Activated CD8-positive, alpha-beta memory T cell treated with anti-CD3 and anti-CD28 coated beads for 1 hour (primary cell): Measurements from ENCODE around the gene NHEJ1.
"Not testable (repeated sequence)": the region's sequence is repeated elsewhere in the genome, so short reads cannot be mapped to it uniquely, and the experiment has no call there.

ENCODE experiments used
- DNase-seq, 2 donors: peaks; one replicate each; pipeline ENCODE4 v3.0.0-alpha.2; 2020; ENCODE audit warnings: low read depth in 1 of 2; ENCODE audit errors: extremely low read depth in 1 of 2

Gene NHEJ1

GRCh38 chr2:219160186-219161017 lies at the start of gene NHEJ1:
NHEJ1 (minus strand) TSS chr2:219160815; CDS start chr2:219158362, 2,453 bp downstream.
- DNase-seq: peak; percentile 75 to 84

DNA sequence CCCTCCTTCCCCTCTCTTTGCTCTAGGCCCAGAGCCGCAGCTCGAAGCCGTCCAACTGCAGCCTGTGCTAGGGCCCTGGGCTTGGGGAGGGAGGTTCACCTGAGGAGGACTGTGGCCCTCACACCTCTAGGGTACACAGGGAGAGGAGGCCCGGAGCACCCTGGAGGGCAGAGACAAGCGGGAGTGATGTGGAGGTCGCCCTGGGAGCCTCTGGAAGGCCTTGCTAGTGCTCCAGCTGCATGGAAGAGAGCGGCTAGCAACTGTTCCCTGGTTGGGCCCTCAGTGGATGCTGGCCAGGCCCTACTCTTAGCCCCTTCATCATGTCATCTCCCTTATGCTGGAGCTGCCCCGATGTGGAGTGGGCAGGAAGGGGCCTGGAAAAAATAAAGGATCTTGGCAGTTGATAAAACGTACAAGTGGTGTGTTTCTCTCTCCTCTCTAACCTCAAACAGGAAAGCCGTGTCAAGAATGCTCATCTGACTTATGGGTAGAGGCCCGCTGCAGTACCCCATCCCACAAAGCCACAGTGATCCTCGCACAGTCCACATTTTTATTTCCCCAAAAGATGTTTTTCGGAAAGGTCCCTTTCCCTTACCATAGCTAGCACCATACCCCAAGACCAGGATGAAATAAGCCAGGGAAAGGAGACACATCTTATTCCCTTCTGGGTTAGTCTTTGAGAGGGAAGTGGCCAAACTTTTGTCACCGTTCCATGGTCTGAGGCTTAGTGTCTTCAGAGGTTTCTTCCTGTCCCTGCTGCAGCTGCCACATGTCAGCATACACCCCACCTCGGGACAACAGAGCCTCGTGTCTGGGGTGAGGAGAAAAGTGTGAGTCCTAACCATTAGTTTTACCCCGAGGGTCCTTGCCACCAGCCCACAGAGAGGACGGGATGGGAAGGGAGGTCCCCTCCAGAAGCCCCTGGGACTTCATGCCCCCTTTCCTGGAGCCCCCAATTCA lies 48.9 kb upstream of the NHEJ1 start:
- DNase-seq: no peak

- DNase-seq: no peak
Observed at GRCh38 chr2:219207884-219208740, 47.5 kb upstream of the NHEJ1 start.

GRCh38 chr2:219207134-219207883 lies 46.7 kb upstream of the NHEJ1 start:
- no peak for DNase-seq

- peak; percentile 88 to 93 for DNase-seq
Observed at GRCh38 chr2:219206328-219207133, 45.9 kb upstream of the NHEJ1 start, which contains the start of gene ZFAND2B. ZFAND2B (plus strand) TSS chr2:219206782; CDS start chr2:219206988, 206 bp downstream.

DNA sequence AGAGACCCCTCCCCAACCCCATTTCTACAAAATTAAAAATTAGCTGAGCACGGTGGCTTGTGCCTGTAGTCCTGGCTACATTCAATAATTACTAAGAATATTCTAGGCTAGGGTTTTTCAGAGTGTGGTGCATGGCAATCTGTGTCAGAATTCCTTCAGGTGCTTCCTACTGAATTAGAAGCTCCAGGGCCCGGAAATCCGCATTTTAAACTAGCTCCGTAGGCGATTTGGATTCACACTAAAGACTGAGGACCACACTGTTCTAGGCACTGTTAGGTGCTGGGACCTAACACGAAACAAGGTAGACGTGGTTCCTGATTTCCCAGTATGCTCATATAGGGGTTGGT lies 45.3 kb upstream of the NHEJ1 start:
- DNase-seq: no peak

- no peak for DNase-seq
Observed at GRCh38 chr2:219205165-219205538, 44.5 kb upstream of the NHEJ1 start.

DNA sequence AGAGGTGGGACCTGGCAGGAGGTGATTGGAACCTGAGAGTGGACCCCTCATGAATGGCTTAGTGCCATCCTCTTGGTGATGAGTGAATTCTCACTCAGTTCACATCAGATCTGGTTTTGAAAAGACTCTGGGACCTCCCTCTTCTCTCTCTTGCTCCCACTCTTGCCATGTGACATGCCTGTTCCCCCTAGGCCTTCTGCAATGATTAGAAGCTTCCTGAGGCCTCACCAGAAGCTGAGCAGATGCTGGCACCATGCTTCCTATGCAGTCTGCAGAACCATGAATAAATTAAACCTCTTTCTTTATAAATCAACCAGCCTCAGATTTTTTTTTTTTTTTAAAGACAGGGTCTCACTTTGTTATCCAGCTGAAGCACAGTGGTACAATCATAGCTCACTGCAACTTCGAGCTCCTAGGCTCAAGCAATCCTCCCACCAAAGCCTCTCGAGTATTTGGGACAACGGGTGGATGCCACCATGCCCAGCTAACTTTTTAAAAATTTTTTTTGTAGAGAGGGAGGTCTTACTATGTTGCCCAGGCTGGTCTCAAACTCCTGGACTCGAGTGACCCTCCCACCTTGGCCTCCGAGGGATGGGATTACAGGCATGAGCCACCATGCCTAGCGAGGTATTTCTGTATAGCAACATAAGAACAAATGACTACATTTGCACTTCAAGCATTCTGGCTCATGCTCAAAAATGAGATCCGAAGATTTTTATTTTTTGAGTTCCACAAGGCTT lies 44.0 kb upstream of the NHEJ1 start:
- no peak for DNase-seq

GRCh38 chr2:219201331-219201730 lies 40.7 kb upstream of the NHEJ1 start:
- DNase-seq: not testable (repeated sequence)

DNA sequence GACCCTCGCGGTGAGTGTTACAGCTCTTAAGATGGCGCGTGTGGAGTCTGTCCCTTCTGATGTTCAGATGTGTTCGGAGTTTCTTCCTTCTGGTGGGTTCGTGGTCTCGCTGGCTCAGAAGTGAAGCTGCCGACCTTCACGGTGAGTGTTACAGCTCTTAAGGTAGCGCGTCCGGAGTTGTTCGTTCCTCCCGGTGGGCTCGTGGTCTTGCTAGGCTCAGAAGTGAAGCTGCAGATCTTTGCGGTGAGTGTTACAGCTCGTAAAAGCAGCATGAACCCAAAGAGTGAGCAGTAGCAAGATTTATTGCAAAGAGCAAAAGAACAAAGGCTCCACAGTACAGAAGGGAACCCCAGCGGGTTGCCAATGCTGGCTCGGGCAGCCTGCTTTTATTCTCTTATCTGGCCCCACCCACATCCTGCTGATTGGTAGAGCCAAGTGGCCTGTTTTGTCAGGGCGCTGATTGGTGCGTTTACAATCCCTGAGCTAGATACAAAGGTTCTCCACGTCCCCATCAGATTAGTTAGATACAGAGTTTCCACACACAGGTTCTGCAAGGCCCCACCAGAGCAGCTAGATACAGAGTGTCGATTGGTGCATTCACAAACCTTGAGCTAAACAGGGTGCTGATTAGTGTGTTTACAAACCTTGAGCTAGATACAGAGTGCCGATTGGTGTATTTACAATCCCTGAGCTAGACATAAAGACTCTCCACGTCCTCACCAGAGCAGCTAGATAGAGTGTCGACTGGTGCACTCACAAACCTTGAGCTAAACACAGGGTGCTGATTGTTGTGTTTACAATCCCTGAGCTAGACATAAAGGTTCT lies 40.1 kb upstream of the NHEJ1 start:
- not testable (repeated sequence) for DNase-seq

- no peak for DNase-seq
Observed at GRCh38 chr2:219199470-219200211, 39.0 kb upstream of the NHEJ1 start.

DNA sequence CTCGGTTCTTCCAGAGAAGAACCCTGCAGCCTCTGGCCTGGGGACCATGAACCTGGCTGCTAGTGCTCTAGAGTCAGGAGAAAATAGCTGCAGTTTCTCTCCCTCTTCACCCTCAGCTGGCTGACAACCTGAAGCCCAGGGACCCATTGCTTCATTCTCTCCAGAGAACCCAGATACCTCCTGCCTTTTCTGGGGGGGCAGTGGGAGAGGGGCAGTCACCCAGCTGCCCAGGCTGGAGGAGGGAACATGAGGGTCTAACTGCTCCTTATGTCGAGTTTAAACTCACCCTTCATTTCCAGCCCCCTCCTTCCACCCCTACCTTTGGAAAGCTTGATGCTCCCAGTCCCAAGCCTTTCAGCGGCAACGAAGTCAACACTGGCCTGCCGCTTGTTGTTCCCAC lies 38.4 kb upstream of the NHEJ1 start:
- no peak for DNase-seq

DNA sequence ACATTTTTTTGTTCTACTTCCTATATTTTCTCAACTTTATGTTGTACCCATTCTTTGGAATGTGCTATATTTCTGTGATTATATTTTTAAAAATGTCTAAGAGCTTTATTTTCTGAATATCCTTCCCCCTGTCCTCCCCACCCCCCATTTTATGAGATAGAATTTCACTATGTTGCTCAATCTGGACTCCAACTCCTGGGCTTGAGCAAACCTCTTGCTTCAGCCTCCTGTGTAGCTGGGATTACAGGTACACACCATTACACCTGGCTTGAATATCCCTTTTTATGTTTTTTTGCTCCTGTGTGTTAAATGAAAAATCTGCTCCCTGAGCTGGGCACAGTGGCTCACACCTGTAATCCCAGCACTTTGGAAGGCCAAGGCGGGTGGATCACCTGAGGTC lies 36.8 kb upstream of the NHEJ1 start:
- DNase-seq: no peak

- no peak for DNase-seq
Observed at GRCh38 chr2:219186754-219187456, 26.3 kb upstream of the NHEJ1 start.

DNA sequence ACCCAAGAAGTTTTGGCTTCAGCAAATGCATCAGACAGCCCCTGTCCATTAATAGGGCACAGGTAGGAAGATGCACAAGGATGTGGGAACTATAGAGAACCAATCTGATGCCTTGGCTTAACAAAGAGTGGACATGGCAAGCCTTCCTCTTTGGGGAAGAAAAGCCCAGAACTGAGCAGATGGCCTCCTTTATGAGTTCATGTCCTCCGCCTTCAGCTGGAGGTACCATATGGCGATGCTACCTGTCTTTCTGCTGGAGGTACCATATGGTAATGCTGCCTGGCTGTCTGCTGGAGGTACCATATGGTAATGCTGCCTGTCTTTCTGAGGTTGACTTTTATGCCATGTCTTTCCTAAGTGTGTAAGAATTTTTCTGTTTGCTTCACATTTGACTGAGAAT lies 23.5 kb upstream of the NHEJ1 start:
- no peak for DNase-seq

GRCh38 chr2:219183151-219183772 lies 22.6 kb upstream of the NHEJ1 start:
- DNase-seq: no peak
